HG03139 (cell line): Measurements from ENCODE around the gene ZNF436.
"Not testable (repeated sequence)": the region's sequence is repeated elsewhere in the genome, so short reads cannot be mapped to it uniquely, and the experiment has no call there.

Source experiments
- ATAC-seq: cut with Tn5 transposase; IDR thresholded peaks from one replicate; pipeline ENCODE4 v1.9.1; 2021; ENCODE audit not compliant: unreplicated experiment

ZNF436 gene

DNA sequence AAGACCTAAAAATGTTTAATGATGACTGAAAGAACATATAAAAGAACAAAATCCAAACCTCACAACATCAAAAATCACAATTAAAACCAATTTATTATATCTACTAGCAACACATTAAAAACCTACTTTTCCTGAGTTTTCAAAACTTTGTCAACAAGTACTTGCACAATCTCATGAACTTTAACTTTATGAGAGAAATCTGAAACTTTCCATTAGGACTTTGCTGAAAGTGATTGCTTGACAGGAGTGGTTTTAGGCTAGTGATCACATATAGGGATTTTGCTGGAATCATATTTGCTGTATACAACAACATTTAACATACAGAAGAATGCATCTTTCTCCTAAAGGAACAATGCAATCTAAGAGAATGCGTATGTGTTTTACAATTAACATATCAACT is 38.8 kb downstream of the ZNF436 start:
- ATAC-seq = no peak

DNA sequence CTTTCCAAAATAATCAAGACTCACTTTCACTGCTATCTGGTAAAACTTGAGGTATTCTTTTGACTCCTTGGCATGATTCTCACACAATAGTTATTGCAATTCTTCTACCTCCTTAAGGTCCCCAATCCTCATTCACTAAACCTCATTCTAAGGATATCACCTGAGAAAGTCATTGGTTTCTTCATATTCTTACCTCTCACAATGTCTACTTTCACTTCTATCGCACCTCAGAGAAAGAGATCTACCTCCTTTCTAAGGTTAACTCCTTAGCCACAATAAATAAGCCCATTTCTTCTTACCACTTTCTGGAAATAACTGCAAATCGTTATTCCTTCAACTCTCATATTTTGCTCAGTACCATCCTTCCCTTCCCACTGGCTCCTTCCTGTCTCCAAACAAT is 44.2 kb downstream of the ZNF436 start:
- no peak for ATAC-seq

DNA sequence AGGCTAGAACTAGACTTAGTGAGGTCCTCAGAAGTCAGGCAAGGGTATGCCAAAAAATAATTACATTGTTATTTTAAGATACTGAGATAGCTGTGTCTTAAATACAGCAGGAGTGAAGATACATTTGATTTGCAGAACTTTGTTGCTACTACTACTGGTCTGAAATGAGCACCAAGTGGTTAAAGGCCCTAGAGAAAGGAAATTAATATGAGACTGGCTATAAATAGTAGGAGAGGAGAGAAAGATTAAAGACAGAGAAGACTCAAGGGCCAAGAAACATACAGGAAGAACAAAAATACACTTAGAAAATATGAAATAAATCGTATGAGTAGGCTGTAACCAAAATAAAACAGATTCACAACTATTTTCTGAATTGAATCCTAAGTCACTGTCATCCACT is 46.9 kb downstream of the ZNF436 start:
- ATAC-seq = no peak

DNA sequence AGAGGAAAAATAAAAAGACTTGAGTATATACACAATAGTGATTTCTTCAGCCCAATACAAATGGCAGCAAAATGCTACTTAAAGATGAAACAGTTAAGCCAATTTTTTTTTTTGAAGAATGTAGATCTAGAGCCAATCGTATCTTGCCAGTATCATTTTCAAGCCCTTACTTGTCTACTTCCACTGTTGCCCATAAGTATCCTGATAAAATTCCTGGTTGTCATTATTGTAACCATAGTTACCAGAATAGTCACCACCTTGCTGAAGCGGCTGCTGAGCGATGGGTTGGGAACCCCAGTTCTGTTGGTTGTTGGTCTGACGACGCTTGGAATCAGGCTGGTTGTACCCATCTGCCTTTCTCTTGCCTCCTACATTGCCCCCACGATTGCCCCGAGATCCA is 59.4 kb downstream of the ZNF436 start:
- ATAC-seq = not testable (repeated sequence)
